ENCODE data around the gene GIT1.

GRCh38 chr17:29633886-29634285 is 44.4 kb upstream of the GIT1 start:
- no peak for TF ChIP-seq CTCF (IDR thresholded peaks at IDR 0.05)
- no peak for TF ChIP-seq POLR2A (IDR thresholded peaks at IDR 0.05; ENCODE audit: low read depth)
- no peak for TF ChIP-seq POLR2AphosphoS5 (IDR thresholded peaks at IDR 0.05)
- no peak for TF ChIP-seq EP300 (IDR thresholded peaks at IDR 0.05)

Measured in esophagus muscularis mucosa (tissue), 4 donors.